GM12891 (cell line): ENCODE data around the gene NDUFAF7.

Source experiments
- PAX5 ChIP-seq: IDR thresholded peaks from 2 replicates; pipeline ENCODE4 v1.6.1; 2011; ENCODE audit warnings: low read length, moderate library complexity, mild to moderate bottlenecking; ENCODE audit not compliant: insufficient read depth, severe bottlenecking
- POLR2A ChIP-seq: IDR thresholded peaks from 2 replicates; pipeline ENCODE4 v1.6.1; 2011; ENCODE audit warnings: low read depth, low read length, control low read depth
- POLR2AphosphoS5 ChIP-seq: IDR thresholded peaks from 2 replicates; pipeline ENCODE4 v1.6.1; 2011; ENCODE audit warnings: low read depth, low read length, control low read depth
- POU2F2 ChIP-seq: IDR thresholded peaks from 2 replicates; pipeline ENCODE4 v1.6.1; 2011; ENCODE audit warnings: low read depth, mild to moderate bottlenecking, control low read depth, low read length, moderate library complexity
- TAF1 ChIP-seq: IDR thresholded peaks from 2 replicates; pipeline ENCODE4 v1.6.1; 2011; ENCODE audit warnings: low read depth, low read length, control low read depth

DNA sequence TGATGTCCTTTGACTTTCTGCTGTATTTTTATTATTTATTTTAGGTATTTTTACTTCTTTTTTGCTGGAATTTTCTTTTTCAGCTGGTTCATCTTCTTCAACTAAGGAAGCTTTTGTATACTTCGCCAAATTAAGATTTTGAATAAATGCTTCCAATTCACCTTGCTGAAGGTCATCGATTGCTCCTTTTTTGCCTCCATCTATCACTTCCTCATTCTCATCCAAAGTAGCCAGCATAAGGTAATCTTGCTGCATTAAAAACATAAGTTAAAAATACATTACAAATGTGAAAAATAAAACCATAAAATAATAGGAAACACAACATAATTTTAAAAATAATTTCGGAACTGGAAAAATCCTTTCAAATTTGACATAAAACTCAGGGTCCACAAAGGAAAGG lies 2.7 kb upstream of the NDUFAF7 start:
- no peak for TF ChIP-seq POLR2A
- no peak for TF ChIP-seq POLR2AphosphoS5
- TF ChIP-seq TAF1 = no peak
- no peak for TF ChIP-seq PAX5
- TF ChIP-seq POU2F2 = no peak
